ENCODE results near the gene TMEM181. TPM values are rescaled to one million over a fixed set of nuclear protein-coding genes. Genes with fewer than 3 reads are reported as not detected.

Gene TMEM181
- polyA plus RNA-seq, 12 donors, result 16.1 to 24.3 (median 20.6) TPM; not detected in 1

GRCh38 chr6:158561938-158562337 is 2.0 kb downstream of the TMEM181 start:
- DNase-seq, result no peak

- DNase-seq, result no peak
These were observed 4.6 kb downstream of the TMEM181 start for GRCh38 chr6:158564243-158565121.

- DNase-seq, result no peak
These were observed 5.2 kb downstream of the TMEM181 start for GRCh38 chr6:158565122-158565429.

GRCh38 chr6:158565482-158566040 is 5.7 kb downstream of the TMEM181 start:
- DNase-seq, result no peak

DNA sequence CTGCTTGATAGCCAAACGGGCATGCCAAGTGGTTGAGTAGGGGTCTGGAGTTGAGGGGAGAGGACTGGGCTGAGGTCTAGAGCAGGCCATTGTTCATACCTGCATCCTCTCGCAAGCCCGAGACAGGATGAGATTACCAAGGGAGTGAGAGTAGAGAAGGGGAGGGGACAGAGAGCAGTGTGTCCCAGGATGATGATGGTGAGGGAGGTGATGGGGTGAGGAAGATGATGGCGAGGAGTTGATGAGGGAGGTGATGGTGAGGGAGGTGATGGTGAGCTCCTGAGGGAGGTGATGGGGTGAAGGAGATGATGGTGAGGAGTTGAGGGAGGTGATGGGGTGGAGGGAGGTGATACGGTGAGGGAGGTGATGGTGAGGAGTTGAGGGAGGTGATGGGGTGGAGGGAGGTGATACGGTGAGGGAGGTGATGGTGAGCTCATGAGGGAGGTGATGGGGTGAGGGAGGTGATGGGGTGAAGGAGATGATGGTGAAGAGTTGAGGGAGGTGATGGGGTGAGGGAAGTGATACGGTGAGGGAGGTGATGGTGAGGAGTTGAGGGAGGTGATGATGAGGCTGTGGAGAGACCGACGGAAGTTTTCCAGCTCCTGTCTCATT is 6.4 kb downstream of the TMEM181 start:
- DNase-seq, result no peak

DNA sequence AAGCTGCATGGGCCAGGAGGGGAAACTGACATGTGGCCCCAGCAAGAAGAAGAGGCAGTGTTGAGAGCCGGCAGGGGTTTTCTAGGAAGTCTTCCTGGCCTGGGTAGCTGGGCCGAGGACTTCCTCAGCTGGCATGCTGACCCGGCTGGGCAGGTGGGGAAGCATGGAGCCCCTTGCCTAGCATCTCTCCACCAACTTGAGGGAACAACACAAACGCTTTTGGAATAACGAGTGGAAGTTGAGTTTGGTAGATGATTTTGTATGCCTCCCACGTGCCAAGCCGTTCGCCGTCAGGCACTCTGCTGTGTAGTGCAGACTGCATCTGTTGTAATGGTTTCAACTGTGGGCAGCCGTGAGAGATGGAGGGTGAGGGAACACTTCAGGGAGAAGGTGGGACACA is 7.3 kb downstream of the TMEM181 start:
- no peak for DNase-seq

GRCh38 chr6:158567871-158568401 is 8.0 kb downstream of the TMEM181 start:
- no peak for DNase-seq

DNA sequence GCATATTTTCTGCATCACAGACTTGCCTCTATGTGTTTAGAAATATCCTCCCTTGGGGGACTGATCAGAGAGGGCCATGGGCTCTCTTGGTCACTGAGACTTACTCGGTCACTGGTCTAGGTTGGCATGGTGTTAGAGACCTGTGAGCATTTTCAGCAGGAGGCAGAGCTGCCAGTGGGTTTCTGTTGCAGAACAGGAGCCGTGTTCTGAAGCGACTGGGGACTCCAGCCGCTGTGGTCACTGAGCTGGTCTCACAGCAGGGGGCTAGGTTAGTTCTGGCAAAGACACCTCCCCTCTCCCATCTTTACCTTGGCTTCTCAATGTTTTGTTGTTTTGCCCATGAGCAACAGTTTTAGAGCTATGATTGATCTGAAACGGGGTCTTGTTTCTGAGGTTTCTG is 8.7 kb downstream of the TMEM181 start:
- DNase-seq, result no peak

- no peak for DNase-seq
These were observed 9.1 kb downstream of the TMEM181 start for GRCh38 chr6:158569036-158569435.

DNA sequence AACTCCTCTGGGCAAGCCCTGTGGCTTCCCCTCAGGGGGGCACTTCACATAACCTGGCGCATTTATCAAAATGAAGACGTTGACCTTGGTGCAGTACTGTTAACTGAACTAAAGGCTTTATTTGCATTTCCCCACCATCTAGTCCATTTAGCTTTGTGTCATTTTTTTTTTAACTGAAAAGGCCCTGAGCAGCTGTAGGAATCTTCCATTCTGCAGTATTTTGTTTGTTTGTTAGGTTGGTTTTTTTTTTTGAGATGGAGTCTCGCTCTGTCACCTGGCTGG is 10.7 kb downstream of the TMEM181 start:
- no peak for DNase-seq

GRCh38 chr6:158571826-158572652 is 12.1 kb downstream of the TMEM181 start:
- no peak for DNase-seq

GRCh38 chr6:158572653-158573541 is 13.0 kb downstream of the TMEM181 start:
- DNase-seq, result no peak

- no peak for DNase-seq
These were observed 13.6 kb downstream of the TMEM181 start for GRCh38 chr6:158573542-158573931.

GRCh38 chr6:158574800-158575199 is 14.9 kb downstream of the TMEM181 start:
- DNase-seq, result no peak

DNA sequence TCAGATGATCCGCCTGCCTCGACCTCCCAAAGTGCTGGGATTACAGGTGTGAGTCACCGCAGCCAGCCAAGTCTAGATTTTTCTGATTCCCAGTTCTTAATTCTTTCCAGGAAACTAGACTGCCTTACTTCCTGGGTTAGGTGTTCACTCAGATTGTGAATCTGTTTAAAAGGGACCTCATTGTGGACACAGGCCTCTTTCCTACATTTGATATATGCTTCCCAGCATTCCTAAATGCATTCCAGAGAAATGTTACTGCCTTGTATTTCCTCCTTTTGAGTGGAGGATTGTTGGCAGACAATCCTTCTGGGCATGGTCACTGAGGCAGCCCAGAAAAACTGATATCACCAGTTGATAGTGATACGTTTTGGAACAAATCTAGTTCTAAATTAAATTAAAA is 15.7 kb downstream of the TMEM181 start:
- DNase-seq, result no peak

GRCh38 chr6:158584236-158584651 is 24.4 kb downstream of the TMEM181 start:
- no peak for DNase-seq

DNA sequence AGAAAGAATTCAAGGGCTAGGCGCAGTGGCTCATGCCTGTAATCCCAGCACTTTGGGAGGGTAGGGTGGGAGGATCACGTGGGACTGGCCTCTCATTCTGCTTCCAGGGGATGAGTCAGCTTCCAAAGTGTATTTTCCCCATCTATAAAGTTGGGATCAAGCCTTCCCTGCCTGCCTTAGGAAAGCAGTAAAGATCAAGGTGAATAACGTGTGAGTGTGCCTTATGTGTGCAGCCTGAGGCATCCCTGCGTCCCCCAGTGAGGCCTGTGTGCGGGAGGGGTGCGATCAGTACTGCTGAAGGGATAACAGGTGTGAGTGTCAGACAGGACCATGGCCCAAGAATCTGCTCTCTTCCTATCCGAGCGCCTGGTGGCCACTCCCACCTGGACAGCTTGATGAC is 26.8 kb downstream of the TMEM181 start:
- DNase-seq, result no peak

DNA sequence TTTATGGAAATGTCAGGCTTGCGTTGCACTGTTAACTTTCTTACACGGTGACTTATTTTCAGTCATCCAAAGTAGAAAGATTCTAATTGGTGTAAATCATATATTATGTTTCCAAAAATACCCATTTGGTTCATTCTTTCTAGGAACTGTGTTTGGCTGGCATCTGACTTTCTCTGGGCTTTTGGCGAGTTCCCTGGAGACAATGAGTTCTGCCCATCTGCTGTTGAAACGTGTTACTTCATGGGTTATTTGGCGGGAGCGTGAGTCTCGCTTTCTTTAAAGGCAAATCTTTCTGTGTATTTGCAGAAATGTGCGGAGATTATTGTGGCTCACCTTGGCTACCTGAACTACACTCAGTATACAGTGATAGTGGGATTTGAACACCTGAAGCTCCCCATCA is 29.5 kb downstream of the TMEM181 start:
- no peak for DNase-seq

GRCh38 chr6:158591134-158591809 is 31.4 kb downstream of the TMEM181 start:
- no peak for DNase-seq

DNA sequence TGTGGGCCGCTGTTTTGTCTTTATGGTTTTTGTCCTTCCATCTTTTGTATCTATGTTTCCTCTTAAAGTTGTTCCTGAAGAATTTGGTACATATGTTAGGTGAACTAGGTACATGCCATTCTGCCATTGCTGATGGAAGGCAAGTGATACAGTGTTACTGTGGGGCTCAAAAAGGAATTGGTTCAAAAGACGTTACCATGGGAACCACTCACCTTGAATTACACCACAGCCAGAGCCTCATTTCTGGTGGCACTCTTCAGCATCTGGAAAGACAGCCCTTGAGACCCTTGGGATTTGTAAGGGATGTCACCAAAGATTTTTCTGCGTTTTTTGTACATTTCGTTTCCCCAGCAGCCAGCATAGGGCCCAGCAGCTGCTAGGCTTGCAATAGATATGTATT is 31.9 kb downstream of the TMEM181 start:
- DNase-seq, result no peak

DNA sequence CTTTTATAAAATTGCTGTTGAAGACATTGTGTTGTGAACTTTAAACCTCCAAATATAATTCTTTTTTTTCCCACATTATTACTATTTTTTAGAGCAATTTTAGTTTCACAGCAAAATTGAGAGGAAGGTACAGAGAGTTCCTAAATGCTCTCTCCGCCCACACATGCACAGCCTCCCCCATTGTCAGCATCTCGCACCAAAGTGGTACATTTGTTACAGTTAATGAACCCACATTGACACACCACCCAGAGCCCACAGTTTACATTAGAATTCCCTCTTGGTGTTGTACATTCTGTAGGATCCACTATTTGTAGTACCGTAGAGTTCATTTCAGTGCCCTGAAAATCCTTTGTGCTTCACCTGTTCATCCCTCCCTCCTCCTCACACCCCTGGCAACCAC is 33.8 kb downstream of the TMEM181 start:
- DNase-seq, result no peak
